Calu3 (cell line): Measurements from ENCODE around the gene MPO. TPM values are rescaled to one million over a fixed set of nuclear protein-coding genes. Genes with fewer than 3 reads are reported as not detected.

ENCODE experiments used
- BruUV-seq: library from RNA; stranded (reverse); fragments of 400-500 nt; replicated peaks from 2 replicates; lab custom pipeline; 2021; lab: Mats Ljungman, UMichigan
- CTCF ChIA-PET: fragments of 300-600 bp; sonication (Branson Sonifier 250); formaldehyde crosslinking; loops from one replicate; lab custom pipeline; 2022; ENCODE audit warnings: antibody characterized with exemption; lab: Charles Lee
- DNase-seq: peaks from one replicate; pipeline ENCODE4 v3.0.0; 2022
- H3K27ac Mint-ChIP-seq: one replicate; pipeline ENCODE4 v1.8.0; 2022; ENCODE audit warnings: mixed read lengths; ENCODE audit not compliant: unreplicated experiment
- H3K27me3 Mint-ChIP-seq: one replicate; pipeline ENCODE4 v1.8.0; 2022; ENCODE audit warnings: mixed read lengths; ENCODE audit not compliant: unreplicated experiment
- H3K36me3 Mint-ChIP-seq: one replicate; pipeline ENCODE4 v1.8.0; 2022; ENCODE audit warnings: mild to moderate bottlenecking, moderate library complexity, mixed read lengths; ENCODE audit not compliant: insufficient read depth, unreplicated experiment
- H3K4me1 Mint-ChIP-seq: one replicate; pipeline ENCODE4 v1.8.0; 2022; ENCODE audit warnings: mild to moderate bottlenecking, low read depth, mixed read lengths; ENCODE audit not compliant: unreplicated experiment
- H3K4me3 Mint-ChIP-seq: one replicate; pipeline ENCODE4 v1.8.0; 2022; ENCODE audit warnings: mild to moderate bottlenecking, low read depth, moderate library complexity, mixed read lengths; ENCODE audit not compliant: unreplicated experiment
- H3K9me3 Mint-ChIP-seq: one replicate; pipeline ENCODE4 v1.8.0; 2022; ENCODE audit warnings: low read depth, mixed read lengths; ENCODE audit not compliant: unreplicated experiment
- CTCF ChIP-seq: fragments of 200-600 bp; IDR thresholded peaks from one replicate; pipeline ENCODE4 v1.8.0; 2022; ENCODE audit warnings: antibody characterized with exemption; ENCODE audit not compliant: unreplicated experiment
- intact Hi-C: fragments of 100-400 bp; cut with micrococcal nuclease; formaldehyde crosslinking; loops from one replicate; pipeline ENCODE4 v1.10.0; 2022; ENCODE audit not compliant: unreplicated experiment
- total RNA-seq: library from RNA; stranded (reverse); gene quantifications from 2 replicates; pipeline ENCODE4 v1.2.3, GENCODE V29; 2022

The MPO gene
- total RNA-seq, 1 experiment from 2014 or later = not detected

- intact Hi-C loops = no loop called here
- peaks cover 86% of the 10 kb centered on the region for H3K27me3 Mint-ChIP-seq
- H3K4me1 Mint-ChIP-seq = no peaks in the 10 kb centered on the region
- no TSS peak for BruUV-seq
- H3K4me3 Mint-ChIP-seq = no peak overlapping the region
- H3K9me3 Mint-ChIP-seq = no peaks in the 10 kb centered on the region
- no peak for DNase-seq
- TF ChIP-seq CTCF = no peak
- CTCF ChIA-PET = no interaction called here
- H3K36me3 Mint-ChIP-seq = no peaks in the 10 kb centered on the region
- H3K27ac Mint-ChIP-seq = no peak overlapping the region
Observed at GRCh38 chr17:58269557-58270291, 11.0 kb downstream of the MPO start.

GRCh38 chr17:58268774-58269556 is 11.8 kb downstream of the MPO start:
- TF ChIP-seq CTCF = no peak
- BruUV-seq = no TSS peak
- Mint-ChIP-seq H3K27me3 (peaks cover 86% of the 10 kb centered on the region), H3K4me1 (no peaks in the 10 kb centered on the region), H3K27ac (no peak overlapping the region), H3K9me3 (no peaks in the 10 kb centered on the region), H3K4me3 (no peak overlapping the region), H3K36me3 (no peaks in the 10 kb centered on the region)
- intact Hi-C loops = no loop called here
- DNase-seq = no peak
- CTCF ChIA-PET = interaction anchor here (0.7 kb wide), 1 partner anchor 104 kb away, joined by 3 read pairs; no protein-coding TSS in a partner anchor

GRCh38 chr17:58268326-58268725 is 12.4 kb downstream of the MPO start:
- intact Hi-C loops = no loop called here
- Mint-ChIP-seq H3K4me1 (no peaks in the 10 kb centered on the region), H3K27ac (no peak overlapping the region), H3K4me3 (no peak overlapping the region), H3K9me3 (no peaks in the 10 kb centered on the region), H3K36me3 (no peaks in the 10 kb centered on the region), H3K27me3 (peaks cover 86% of the 10 kb centered on the region)
- CTCF ChIA-PET = no interaction called here
- DNase-seq = no peak
- no peak for TF ChIP-seq CTCF
- no TSS peak for BruUV-seq

GRCh38 chr17:58267347-58268324 is 13.1 kb downstream of the MPO start:
- BruUV-seq = no TSS peak
- DNase-seq = no peak
- Mint-ChIP-seq H3K4me3 (no peak overlapping the region), H3K27me3 (peaks cover 86% of the 10 kb centered on the region), H3K4me1 (no peaks in the 10 kb centered on the region), H3K36me3 (no peaks in the 10 kb centered on the region), H3K27ac (no peak overlapping the region), H3K9me3 (no peaks in the 10 kb centered on the region)
- CTCF ChIA-PET = no interaction called here
- TF ChIP-seq CTCF = no peak
- intact Hi-C loops = no loop called here
